Adrenal gland (tissue), 5 donors: ENCODE data around the gene GTF2E1.

Source experiments
- CTCF ChIP-seq, 6 experiments: fragments of 450-650 bp in 4 of 6; fragments of 200-600 bp in 2 of 6; sonication (generic) in 1 of 6; IDR thresholded peaks; 1 replicate in 5 of 6; 2 replicates in 1 of 6; pipeline versions ENCODE4 v1.5.1 to v1.8.0; 2016 to 2021; ENCODE audit warnings: antibody characterized with exemption in 6 of 6, mild to moderate bottlenecking in 2 of 6, moderate library complexity in 1 of 6
- POLR2A ChIP-seq, 2 donors: fragments of 450-650 bp; IDR thresholded peaks; one replicate each; pipeline ENCODE4 v1.6.1; 2017; ENCODE audit warnings: antibody characterized with exemption in 2 of 2, mild to moderate bottlenecking in 2 of 2, moderate library complexity in 1 of 2
- donor health status: DM: no; HTN: no; CAD: no.

DNA sequence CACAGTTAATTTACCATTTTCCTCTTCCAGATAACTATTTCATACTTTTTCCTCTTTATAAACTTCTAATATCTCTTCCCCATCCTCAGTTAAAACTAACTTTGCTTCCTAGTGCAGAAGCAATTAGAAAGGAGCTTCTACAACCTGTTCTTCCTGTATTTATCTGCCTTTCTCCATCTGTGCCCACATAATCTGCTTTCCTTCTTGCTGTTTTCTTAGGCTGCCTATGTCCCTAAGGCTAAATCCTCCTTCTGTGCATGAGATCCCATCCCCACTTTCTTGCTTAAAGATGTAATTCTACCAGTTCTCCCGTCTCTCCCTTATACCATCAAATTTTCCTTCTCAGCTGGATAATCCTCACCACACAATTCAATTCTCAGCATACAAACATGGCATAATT is 32.2 kb upstream of the GTF2E1 start:
- TF ChIP-seq CTCF (IDR thresholded peaks at IDR 0.05) (no peak), POLR2A (IDR thresholded peaks at IDR 0.05) (no peak)
